GM21381 (cell line): ENCODE data around the gene FAM72D.
A peak's percentile ranks its signal among the peaks of the same experiment; 100 is the strongest.
"Not testable (repeated sequence)": the region's sequence is repeated elsewhere in the genome, so short reads cannot be mapped to it uniquely, and the experiment has no call there.

ENCODE experiments used
- ATAC-seq: cut with Tn5 transposase; IDR thresholded peaks from one replicate; pipeline ENCODE4 v1.9.1; 2021; ENCODE audit warnings: mild to moderate bottlenecking, moderate library complexity; ENCODE audit not compliant: unreplicated experiment

Gene FAM72D

GRCh38 chr1:145144264-145144913 lies 48.6 kb downstream of the FAM72D start:
- not testable (repeated sequence) for ATAC-seq

GRCh38 chr1:145146308-145146707 lies 50.5 kb downstream of the FAM72D start:
- ATAC-seq: not testable (repeated sequence)

GRCh38 chr1:145147172-145147571 lies 51.4 kb downstream of the FAM72D start:
- ATAC-seq: not testable (repeated sequence)

- not testable (repeated sequence) for ATAC-seq
These were observed 59.6 kb downstream of the FAM72D start for GRCh38 chr1:145155421-145155820.

- ATAC-seq: not testable (repeated sequence)
These were observed 60.1 kb downstream of the FAM72D start for GRCh38 chr1:145155873-145156272.

- not testable (repeated sequence) for ATAC-seq
These were observed 61.3 kb downstream of the FAM72D start for GRCh38 chr1:145156891-145157610.

GRCh38 chr1:145157715-145158114 lies 61.9 kb downstream of the FAM72D start:
- not testable (repeated sequence) for ATAC-seq

- peak; percentile 78 for ATAC-seq
These were observed 65.4 kb downstream of the FAM72D start for GRCh38 chr1:145161046-145161752.
